ENCODE measurements around the gene ZNF322. TPM values are rescaled to one million over a fixed set of nuclear protein-coding genes. Genes with fewer than 3 reads are reported as not detected.
"Not testable (repeated sequence)": the region's sequence is repeated elsewhere in the genome, so short reads cannot be mapped to it uniquely, and the experiment has no call there.

ZNF322 gene
- total and polyA plus RNA-seq, 2 of the 8 experiments (the other 6 are each of a cell fraction or from before 2014, with no cell fraction given) = 5.3 to 35.0 TPM

DNA sequence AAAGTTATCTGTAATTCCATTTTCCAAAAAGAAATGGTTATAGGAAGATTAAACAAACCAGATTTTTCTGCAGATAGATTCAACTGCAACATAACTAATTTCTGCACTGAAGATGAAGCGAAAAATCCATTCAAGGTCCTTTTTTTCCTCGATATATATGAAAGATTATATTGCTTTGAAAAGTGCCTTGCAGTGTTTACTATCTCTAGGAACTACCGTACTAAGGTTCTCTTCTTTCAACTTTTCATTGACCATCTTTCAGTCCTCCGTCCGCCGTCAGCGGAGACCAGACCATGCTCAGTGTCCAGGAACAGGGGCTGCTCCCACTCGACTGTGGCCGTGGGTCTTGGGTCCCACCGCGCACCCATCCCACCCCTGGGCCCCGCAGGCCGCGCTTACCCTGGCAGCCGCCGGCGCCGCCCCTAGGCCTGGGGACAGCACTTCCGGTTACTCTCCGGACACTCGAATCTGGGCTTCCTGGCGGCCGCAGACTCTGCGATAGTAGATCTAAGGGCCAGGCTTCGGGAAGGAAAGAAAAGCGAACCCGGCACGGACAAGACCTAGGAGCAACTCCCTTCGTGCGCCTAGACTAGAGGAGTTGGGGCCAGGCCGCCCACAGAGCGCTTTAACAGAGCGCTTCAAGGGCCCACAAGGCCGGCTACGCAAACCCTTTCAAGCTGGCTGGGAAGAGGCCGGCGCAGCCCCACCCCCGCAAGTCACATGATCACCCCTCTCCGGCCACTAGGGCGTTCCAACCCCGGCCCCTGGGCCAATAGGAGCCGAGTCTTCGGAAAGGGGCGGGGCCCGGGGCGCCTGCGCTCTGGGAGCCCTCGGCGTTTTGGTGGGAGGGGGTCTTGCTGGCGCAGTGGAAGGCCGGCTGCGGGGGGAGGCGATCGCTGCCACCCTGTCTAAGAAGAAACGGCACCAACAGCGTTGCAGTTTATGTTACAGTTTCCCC is at the start of gene ZNF322 (continued):
- TF ChIP-seq CHD2 (IDR thresholded peaks at IDR 0.05; ENCODE audit: low read length) = no peak

DNA sequence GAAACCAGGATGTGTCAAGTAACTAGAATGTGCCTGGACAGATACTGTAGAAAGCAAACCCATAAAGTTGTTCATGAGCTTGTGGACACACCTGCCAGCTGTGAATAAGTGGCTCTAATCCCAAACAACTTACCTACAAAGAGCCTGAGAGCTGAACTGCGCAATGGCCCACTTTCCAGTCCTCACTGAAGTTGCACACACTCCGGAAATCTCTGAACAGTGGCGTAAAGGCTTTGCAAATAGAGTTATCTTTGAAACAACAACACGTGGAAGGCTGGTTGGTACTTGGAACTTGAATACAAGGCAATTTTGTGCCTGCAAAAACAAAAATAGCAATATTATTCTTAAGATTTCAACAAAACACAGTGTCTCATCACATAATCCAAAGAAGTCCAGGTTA is 46.2 kb upstream of the ZNF322 start:
- H2BK15ac ChIP-seq (ENCODE audit: low read length); POLR2A ChIA-PET (ENCODE audit: partially characterized antibody); H3K18ac ChIP-seq (ENCODE audit: extremely low read depth, low read length); H3K79me1 ChIP-seq (ENCODE audit: low read depth, low read length); H3K79me2 ChIP-seq (ENCODE audit: control insufficient read depth in 1 of 2, insufficient read depth in 2 of 2, low read length in 2 of 2); H3K4ac ChIP-seq (replicated peaks; ENCODE audit: insufficient read length, low read depth, low read length); H3K23ac ChIP-seq (ENCODE audit: insufficient read length); H4K91ac ChIP-seq (replicated peaks; ENCODE audit: insufficient read length, low read length); FAIRE-seq; H3K23me2 ChIP-seq (ENCODE audit: low read depth, low read length); H3K4me1 ChIP-seq (replicated peaks in 1 of 4; ENCODE audit: control insufficient read depth in 3 of 4, insufficient read depth in 4 of 4, low read length in 3 of 4); H4K5ac ChIP-seq (ENCODE audit: insufficient read length, low read depth, low read length); H3K27ac ChIP-seq (ENCODE audit: low read depth, low read length); H3K4me3 ChIP-seq (ENCODE audit: extremely low read depth in 1 of 4, insufficient read depth in 2 of 4, low read depth in 3 of 4, low read length in 4 of 4); H2BK20ac ChIP-seq (ENCODE audit: low read length); H2BK120ac ChIP-seq (replicated peaks; ENCODE audit: low read depth, low read length); H2BK5ac ChIP-seq (ENCODE audit: low read depth, low read length); H3K4me2 ChIP-seq (ENCODE audit: insufficient read depth in 1 of 2, low read depth in 2 of 2, low read length in 2 of 2); H4K20me1 ChIP-seq (replicated peaks in 1 of 2; ENCODE audit: control insufficient read depth in 1 of 2, insufficient read depth in 2 of 2, low read length in 2 of 2); H3K14ac ChIP-seq (ENCODE audit: insufficient read length); H2AFZ ChIP-seq (ENCODE audit: low read length); H4K8ac ChIP-seq (ENCODE audit: extremely low read depth, insufficient read depth, low read length); H3K56ac ChIP-seq (replicated peaks; ENCODE audit: insufficient read length, low read depth, low read length); H3K36me3 ChIP-seq (ENCODE audit: control insufficient read depth in 2 of 4, insufficient read depth in 4 of 4, low read length in 3 of 4); H3K9ac ChIP-seq (replicated peaks in 1 of 4; ENCODE audit: extremely low read depth in 1 of 4, low read depth in 3 of 4, low read length in 3 of 4); H2BK12ac ChIP-seq (ENCODE audit: low read depth, low read length); CTCF ChIA-PET (ENCODE audit: partially characterized antibody); H3K9me3 ChIP-seq (ENCODE audit: insufficient read depth in 2 of 2, low read depth in 1 of 2, low read length in 1 of 2); H3K27me3 ChIP-seq (replicated peaks in 1 of 4; ENCODE audit: control insufficient read depth in 3 of 4, extremely low read depth in 1 of 4, insufficient read depth in 3 of 4, low read length in 3 of 4); H2AK5ac ChIP-seq (ENCODE audit: low read depth, low read length); DNase-seq (ENCODE audit: low read depth in 1 of 2, low spot score in 2 of 2): not testable (repeated sequence)
- WGBS, 2 experiments (ENCODE audit: extremely low coverage in 1 of 2, insufficient coverage in 1 of 2, insufficient read length in 1 of 2, insufficient replicate concordance in 2 of 2, low coverage in 1 of 2, low lambda C conversion rate in 2 of 2, missing lambda C conversion rate in 1 of 2) = no CpG with 5 or more reads among the region's 4 CpGs

All from H1 (cell line).